ENCODE data around the gene LIPI.

DNA sequence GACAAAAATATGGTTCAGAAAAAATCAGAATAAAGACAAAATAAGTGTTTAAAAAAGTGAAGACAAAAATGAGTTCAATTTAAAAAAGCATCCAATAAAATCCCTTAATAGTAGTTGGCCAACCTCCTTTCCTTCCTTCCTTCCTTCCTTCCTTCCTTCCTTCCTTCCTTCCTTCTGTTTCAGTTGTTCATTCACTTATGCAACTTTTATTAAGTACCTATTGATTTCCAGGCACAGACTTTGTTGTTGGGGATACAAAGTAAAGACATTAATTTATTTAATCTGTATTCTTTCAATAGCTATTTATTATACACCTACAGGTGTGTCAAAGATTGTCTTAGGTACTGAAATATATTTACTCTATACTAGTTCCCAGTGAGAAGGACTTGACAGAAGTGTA is 2.4 kb upstream of the LIPI start:
- TF ChIP-seq POLR2A (IDR thresholded peaks at IDR 0.05; ENCODE audit: low read depth, low read length) (no peak), POLR2AphosphoS5 (IDR thresholded peaks at IDR 0.05; ENCODE audit: low read depth, low read length) (no peak)

Data from GM12892 (cell line).